ENCODE measurements around the gene ENTPD3.

GRCh38 chr3:40432793-40433192, 45.8 kb downstream of the ENTPD3 start:
- no peak for TF ChIP-seq POLR2A (IDR thresholded peaks at IDR 0.05)
- TF ChIP-seq, protein P1, sequence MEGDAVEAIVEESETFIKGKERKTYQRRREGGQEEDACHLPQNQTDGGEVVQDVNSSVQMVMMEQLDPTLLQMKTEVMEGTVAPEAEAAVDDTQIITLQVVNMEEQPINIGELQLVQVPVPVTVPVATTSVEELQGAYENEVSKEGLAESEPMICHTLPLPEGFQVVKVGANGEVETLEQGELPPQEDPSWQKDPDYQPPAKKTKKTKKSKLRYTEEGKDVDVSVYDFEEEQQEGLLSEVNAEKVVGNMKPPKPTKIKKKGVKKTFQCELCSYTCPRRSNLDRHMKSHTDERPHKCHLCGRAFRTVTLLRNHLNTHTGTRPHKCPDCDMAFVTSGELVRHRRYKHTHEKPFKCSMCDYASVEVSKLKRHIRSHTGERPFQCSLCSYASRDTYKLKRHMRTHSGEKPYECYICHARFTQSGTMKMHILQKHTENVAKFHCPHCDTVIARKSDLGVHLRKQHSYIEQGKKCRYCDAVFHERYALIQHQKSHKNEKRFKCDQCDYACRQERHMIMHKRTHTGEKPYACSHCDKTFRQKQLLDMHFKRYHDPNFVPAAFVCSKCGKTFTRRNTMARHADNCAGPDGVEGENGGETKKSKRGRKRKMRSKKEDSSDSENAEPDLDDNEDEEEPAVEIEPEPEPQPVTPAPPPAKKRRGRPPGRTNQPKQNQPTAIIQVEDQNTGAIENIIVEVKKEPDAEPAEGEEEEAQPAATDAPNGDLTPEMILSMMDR (IDR thresholded peaks at IDR 0.05 in 4 of 5, conservative IDR thresholded peaks at IDR 0.05 in 1 of 5) = no peak

Data from gastrocnemius medialis (tissue), 4 donors.